Coronary artery (tissue), 2 donors: Measurements from ENCODE around the gene DAPK1.

Source experiments
- DNase-seq: peaks from one replicate; pipeline ENCODE4 v3.0.0-alpha.2; 2017; ENCODE audit warnings: low spot score
- H3K27ac ChIP-seq, 2 donors: fragments of 200-600 bp; sonication (generic); one replicate each; pipeline ENCODE4 v1.5.1; 2016 to 2019
- H3K4me3 ChIP-seq: fragments of 200-600 bp; sonication (generic); 2 replicates; pipeline ENCODE4 v1.5.1; 2016; ENCODE audit warnings: mild to moderate bottlenecking, moderate library complexity
- CTCF ChIP-seq: fragments of 200-600 bp; sonication (generic); IDR thresholded peaks from one replicate; pipeline ENCODE4 v1.5.1; 2019; ENCODE audit warnings: antibody characterized with exemption

The DAPK1 gene

GRCh38 chr9:87502391-87503221 is 4.9 kb downstream of the DAPK1 start:
- DNase-seq, result no peak
- TF ChIP-seq CTCF, result no peak
- H3K4me3 ChIP-seq, result no peak overlapping the region
- peak overlapping the region; percentile 25 to 45 for H3K27ac ChIP-seq

GRCh38 chr9:87503430-87503829 is 5.8 kb downstream of the DAPK1 start:
- H3K27ac ChIP-seq, result no peak overlapping the region
- no peak for DNase-seq

GRCh38 chr9:87503927-87504326 is 6.3 kb downstream of the DAPK1 start:
- no peak overlapping the region for H3K4me3 ChIP-seq
- DNase-seq, result no peak
- no peak overlapping the region for H3K27ac ChIP-seq
- no peak for TF ChIP-seq CTCF

More at GRCh38 chr9:87503430-87503829, 5.8 kb downstream of the DAPK1 start:
- no peak for TF ChIP-seq CTCF
- H3K4me3 ChIP-seq, result no peak overlapping the region

GRCh38 chr9:87504938-87505337 is 7.3 kb downstream of the DAPK1 start:
- Histone ChIP-seq H3K27ac (no peak overlapping the region), H3K4me3 (no peak overlapping the region)
- TF ChIP-seq CTCF, result no peak
- DNase-seq, result no peak

- no peak overlapping the region for H3K27ac ChIP-seq
- DNase-seq, result no peak
- TF ChIP-seq CTCF, result no peak
- H3K4me3 ChIP-seq, result no peak overlapping the region
These were observed 8.4 kb downstream of the DAPK1 start for GRCh38 chr9:87505869-87506678.

- no peak for DNase-seq
- no peak overlapping the region for H3K4me3 ChIP-seq
- no peak overlapping the region for H3K27ac ChIP-seq
- TF ChIP-seq CTCF, result no peak
These were observed 9.9 kb downstream of the DAPK1 start for GRCh38 chr9:87507576-87507975.
